ENCODE measurements around the gene MEG3. TPM values are rescaled to one million over a fixed set of nuclear protein-coding genes. Genes with fewer than 3 reads are reported as not detected.

Gene MEG3
- total and polyA plus RNA-seq, 2 experiments from 2014 or later, result not detected

- no peak overlapping the region for H3K4me2 ChIP-seq
- H3K79me2 ChIP-seq (replicated peaks; ENCODE audit: insufficient read depth), result no peaks in the 10 kb centered on the region
- no peak overlapping the region for H3K27ac Mint-ChIP-seq
These were observed 59.3 kb downstream of the MEG3 start for GRCh38 chr14:100885196-100885595.

More at GRCh38 chr14:100885196-100885595, 59.3 kb downstream of the MEG3 start:
- Histone ChIP-seq H3K4me3 (no peak overlapping the region), H3F3A (replicated peaks; ENCODE audit: low read depth) (no peaks in the 10 kb centered on the region), H3K4me1 (ENCODE audit: insufficient read depth) (no peaks in the 10 kb centered on the region; the same call in 1 of the 2 replicates), H3K27me3 (ENCODE audit: insufficient read depth) (no peaks in the 10 kb centered on the region), H3K9me2 (ENCODE audit: insufficient read depth) (peaks cover 4% of the 10 kb centered on the region), H3K27ac (ENCODE audit: low read depth) (no peak overlapping the region), H3K36me3 (ENCODE audit: insufficient read depth) (no peaks in the 10 kb centered on the region), H2AFZ (no peak overlapping the region), H4K20me1 (replicated peaks; ENCODE audit: insufficient read depth) (no peaks in the 10 kb centered on the region)
- peaks cover 2% of the 10 kb centered on the region; the same call in 2 of the 3 replicates for H3K36me3 Mint-ChIP-seq (ENCODE audit: low read depth)
- H3K9me3 Mint-ChIP-seq, result peaks cover 20% of the 10 kb centered on the region
- peaks cover 17% of the 10 kb centered on the region for H3K4me1 Mint-ChIP-seq
- TF ChIP-seq CREB1 (CRISPR knock-in tag; IDR thresholded peaks at IDR 0.05; ENCODE audit: low read depth), result no peak
- TF ChIP-seq CTCF (conservative IDR thresholded peaks at IDR 0.05; ENCODE audit: low read depth in 2 of 2), result no peak
- TF ChIP-seq POLR2AphosphoS5 (IDR thresholded peaks at IDR 0.05; ENCODE audit: low read depth), result no peak
- TF ChIP-seq ZNF114 (CRISPR knock-in tag; IDR thresholded peaks at IDR 0.05), result no peak
- TF ChIP-seq ZNF462 (CRISPR knock-in tag; IDR thresholded peaks at IDR 0.05), result no peak
- TF ChIP-seq ZNF331 (CRISPR knock-in tag; IDR thresholded peaks at IDR 0.05; ENCODE audit: low read depth), result no peak
- no peak for TF ChIP-seq REST (IDR thresholded peaks at IDR 0.05; ENCODE audit: unreplicated experiment)
- no peak for TF ChIP-seq EZH2phosphoT487 (IDR thresholded peaks at IDR 0.05; ENCODE audit: unreplicated experiment)
- no peak for TF ChIP-seq STAT1 (IDR thresholded peaks at IDR 0.05; ENCODE audit: unreplicated experiment)
- no peak for TF ChIP-seq NANOG (IDR thresholded peaks at IDR 0.05; ENCODE audit: borderline replicate concordance)
- TF ChIP-seq JUNB (IDR thresholded peaks at IDR 0.05; ENCODE audit: unreplicated experiment), result no peak
- no peak for TF ChIP-seq EZH2 (IDR thresholded peaks at IDR 0.05; ENCODE audit: low read depth, unreplicated experiment)
- H3K27me3 Mint-ChIP-seq (ENCODE audit: insufficient read depth, low read depth, poor library complexity), result peaks cover 6% of the 10 kb centered on the region
- no peak overlapping the region for H3K4me3 Mint-ChIP-seq
- DNase-seq (ENCODE audit: low spot score) (no peak), ATAC-seq (no peak)

Data from GM23338 (cell line).